Testis (tissue), 2 donors: ENCODE measurements around the gene CGB7.
A peak's percentile ranks its signal among the peaks of the same experiment; 100 is the strongest.

Experiments
- POLR2A ChIP-seq: fragments of 450-650 bp; IDR thresholded peaks from one replicate; pipeline ENCODE4 v1.6.1; 2017; ENCODE audit warnings: antibody characterized with exemption, mild to moderate bottlenecking, moderate library complexity
- TF ChIP-seq, protein P1 (sequence below), 3 experiments: fragments of 450-650 bp in 2 of 3; fragments of 200-600 bp in 1 of 3; sonication (generic) in 1 of 3; IDR thresholded peaks; one replicate each; pipeline ENCODE4 v1.5.1; 2016 to 2019; ENCODE audit warnings: antibody characterized with exemption in 3 of 3, mild to moderate bottlenecking in 2 of 3, moderate library complexity in 1 of 3

DNA sequence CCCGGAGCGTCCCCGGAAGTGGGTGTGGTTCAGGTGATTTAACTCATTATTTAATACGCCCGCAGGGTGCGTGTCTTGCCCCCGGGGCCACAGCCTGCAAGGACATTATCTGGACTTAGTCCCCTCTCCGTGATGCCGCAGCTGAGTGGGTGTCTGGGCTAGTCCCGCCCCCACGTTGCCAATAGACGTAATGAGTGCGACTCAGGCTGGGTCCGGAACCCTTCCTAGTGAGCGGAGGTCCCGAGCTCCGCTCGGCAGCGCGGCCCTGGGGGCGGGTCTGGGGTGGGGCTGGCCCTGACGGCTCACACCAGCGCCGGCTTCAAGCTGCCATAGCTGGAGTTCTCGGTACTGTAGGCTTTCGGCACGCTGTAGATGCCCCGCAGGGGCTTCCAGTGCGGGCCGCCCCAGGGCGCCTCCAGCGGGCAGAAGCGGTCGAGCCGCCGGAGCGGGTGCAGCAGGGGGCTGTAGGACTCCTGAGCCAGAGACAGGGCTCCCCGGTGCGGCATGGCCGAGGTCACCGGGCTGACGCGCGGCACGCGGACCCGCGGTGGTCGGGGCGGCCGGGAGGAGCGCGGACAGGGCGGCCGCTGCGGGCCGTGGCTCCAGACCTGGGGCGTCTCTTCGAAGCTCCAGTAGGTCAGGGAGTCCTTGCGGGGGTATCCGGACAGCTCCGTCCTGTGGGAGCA lies 39.7 kb downstream of the CGB7 start:
- TF ChIP-seq, protein P1, sequence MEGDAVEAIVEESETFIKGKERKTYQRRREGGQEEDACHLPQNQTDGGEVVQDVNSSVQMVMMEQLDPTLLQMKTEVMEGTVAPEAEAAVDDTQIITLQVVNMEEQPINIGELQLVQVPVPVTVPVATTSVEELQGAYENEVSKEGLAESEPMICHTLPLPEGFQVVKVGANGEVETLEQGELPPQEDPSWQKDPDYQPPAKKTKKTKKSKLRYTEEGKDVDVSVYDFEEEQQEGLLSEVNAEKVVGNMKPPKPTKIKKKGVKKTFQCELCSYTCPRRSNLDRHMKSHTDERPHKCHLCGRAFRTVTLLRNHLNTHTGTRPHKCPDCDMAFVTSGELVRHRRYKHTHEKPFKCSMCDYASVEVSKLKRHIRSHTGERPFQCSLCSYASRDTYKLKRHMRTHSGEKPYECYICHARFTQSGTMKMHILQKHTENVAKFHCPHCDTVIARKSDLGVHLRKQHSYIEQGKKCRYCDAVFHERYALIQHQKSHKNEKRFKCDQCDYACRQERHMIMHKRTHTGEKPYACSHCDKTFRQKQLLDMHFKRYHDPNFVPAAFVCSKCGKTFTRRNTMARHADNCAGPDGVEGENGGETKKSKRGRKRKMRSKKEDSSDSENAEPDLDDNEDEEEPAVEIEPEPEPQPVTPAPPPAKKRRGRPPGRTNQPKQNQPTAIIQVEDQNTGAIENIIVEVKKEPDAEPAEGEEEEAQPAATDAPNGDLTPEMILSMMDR (IDR thresholded peaks at IDR 0.05) = peak; percentile 5 to 32 (median 8)
- TF ChIP-seq POLR2A = no peak
